Middle frontal gyrus (tissue), 1 donor: ENCODE results near the gene DLGAP1.
"Not testable (repeated sequence)": the region's sequence is repeated elsewhere in the genome, so short reads cannot be mapped to it uniquely, and the experiment has no call there.

Source experiments
- DNase-seq: peaks from one replicate; pipeline ENCODE4 v3.0.0-alpha.2; 2015; ENCODE audit warnings: low spot score; ENCODE audit errors: extremely low spot score

The DLGAP1 gene

GRCh38 chr18:4096486-4096885, 358.6 kb downstream of the DLGAP1 start:
- no peak for DNase-seq

GRCh38 chr18:4093676-4094075, 361.4 kb downstream of the DLGAP1 start:
- no peak for DNase-seq

GRCh38 chr18:4084382-4084900, 370.7 kb downstream of the DLGAP1 start:
- DNase-seq, result no peak

GRCh38 chr18:4078246-4078645, 376.9 kb downstream of the DLGAP1 start:
- DNase-seq, result no peak

- no peak for DNase-seq
These were observed 377.4 kb downstream of the DLGAP1 start for GRCh38 chr18:4077721-4078120.

GRCh38 chr18:4077204-4077603, 377.9 kb downstream of the DLGAP1 start:
- DNase-seq, result no peak

- no peak for DNase-seq
These were observed 380.5 kb downstream of the DLGAP1 start for GRCh38 chr18:4074647-4075046.

- DNase-seq, result no peak
These were observed 385.9 kb downstream of the DLGAP1 start for GRCh38 chr18:4069183-4069582.

GRCh38 chr18:4068552-4069158, 386.5 kb downstream of the DLGAP1 start:
- no peak for DNase-seq

- DNase-seq, result no peak
These were observed 391.6 kb downstream of the DLGAP1 start for GRCh38 chr18:4063545-4063944.

GRCh38 chr18:4060427-4061281, 394.5 kb downstream of the DLGAP1 start:
- DNase-seq, result no peak

GRCh38 chr18:4058179-4058578, 396.9 kb downstream of the DLGAP1 start:
- no peak for DNase-seq

GRCh38 chr18:4040391-4041092, 414.6 kb downstream of the DLGAP1 start:
- no peak for DNase-seq

- no peak for DNase-seq
These were observed 419.6 kb downstream of the DLGAP1 start for GRCh38 chr18:4035521-4035920.

GRCh38 chr18:4034815-4035214, 420.3 kb downstream of the DLGAP1 start:
- not testable (repeated sequence) for DNase-seq

GRCh38 chr18:4026542-4026941, 428.6 kb downstream of the DLGAP1 start:
- no peak for DNase-seq

GRCh38 chr18:4024702-4025101, 430.4 kb downstream of the DLGAP1 start:
- no peak for DNase-seq

- not testable (repeated sequence) for DNase-seq
These were observed 432.4 kb downstream of the DLGAP1 start for GRCh38 chr18:4022749-4023148.

- DNase-seq, result no peak
These were observed 435.1 kb downstream of the DLGAP1 start for GRCh38 chr18:4020026-4020425.

- DNase-seq, result no peak
These were observed 437.6 kb downstream of the DLGAP1 start for GRCh38 chr18:4017480-4017879.

GRCh38 chr18:4016391-4017049, 438.6 kb downstream of the DLGAP1 start:
- no peak for DNase-seq
